HG02623 (cell line): ENCODE data around the gene EVC.

Experiments
- ATAC-seq: cut with Tn5 transposase; IDR thresholded peaks from one replicate; pipeline ENCODE4 v1.9.1; 2021; ENCODE audit warnings: moderate library complexity; ENCODE audit not compliant: unreplicated experiment

The EVC gene

GRCh38 chr4:5753766-5754528 lies 42.9 kb downstream of the EVC start:
- ATAC-seq: no peak

GRCh38 chr4:5754529-5754881 lies 43.5 kb downstream of the EVC start:
- ATAC-seq: no peak

GRCh38 chr4:5755161-5755560 lies 44.2 kb downstream of the EVC start:
- ATAC-seq: no peak

GRCh38 chr4:5755679-5756078 lies 44.7 kb downstream of the EVC start:
- no peak for ATAC-seq

- no peak for ATAC-seq
Measured at GRCh38 chr4:5756271-5756670, 45.3 kb downstream of the EVC start.

- no peak for ATAC-seq
Measured at GRCh38 chr4:5757091-5757490, 46.1 kb downstream of the EVC start.

GRCh38 chr4:5757536-5757935 lies 46.5 kb downstream of the EVC start:
- no peak for ATAC-seq

- ATAC-seq: no peak
Measured at GRCh38 chr4:5757954-5758353, 47.0 kb downstream of the EVC start.

- ATAC-seq: no peak
Measured at GRCh38 chr4:5758741-5759140, 47.7 kb downstream of the EVC start.

GRCh38 chr4:5759236-5760075 lies 48.5 kb downstream of the EVC start:
- no peak for ATAC-seq

- ATAC-seq: no peak
Measured at GRCh38 chr4:5760246-5760645, 49.2 kb downstream of the EVC start.

- no peak for ATAC-seq
Measured at GRCh38 chr4:5760936-5761480, 50.0 kb downstream of the EVC start.

GRCh38 chr4:5770051-5770450 lies 59.0 kb downstream of the EVC start:
- ATAC-seq: no peak

GRCh38 chr4:5772528-5773270 lies 61.7 kb downstream of the EVC start:
- ATAC-seq: no peak

GRCh38 chr4:5773271-5773555 lies 62.2 kb downstream of the EVC start:
- ATAC-seq: no peak

- no peak for ATAC-seq
Measured at GRCh38 chr4:5774416-5775036, 63.5 kb downstream of the EVC start.

GRCh38 chr4:5776510-5776909 lies 65.5 kb downstream of the EVC start:
- no peak for ATAC-seq

GRCh38 chr4:5780831-5781480 lies 70.0 kb downstream of the EVC start:
- ATAC-seq: no peak

GRCh38 chr4:5781691-5782090 lies 70.7 kb downstream of the EVC start:
- no peak for ATAC-seq

GRCh38 chr4:5782829-5783476 lies 72.0 kb downstream of the EVC start:
- ATAC-seq: no peak
